CD4-positive, alpha-beta memory T cell (primary cell): ENCODE measurements around the gene CPEB1. TPM values are rescaled to one million over a fixed set of nuclear protein-coding genes. Genes with fewer than 3 reads are reported as not detected.
A peak's percentile ranks its signal among the peaks of the same experiment; 100 is the strongest.

ENCODE experiments used
- CTCF ChIA-PET: fragments of 350-600 bp; sonication (Branson Sonifier 250); formaldehyde crosslinking; loops from one replicate; lab custom pipeline; 2021; ENCODE audit warnings: inconsistent platforms; ENCODE audit not compliant: partially characterized antibody; lab: Charles Lee
- POLR2A ChIA-PET: fragments of 350-600 bp; sonication (Branson Sonifier 250); formaldehyde crosslinking; loops from one replicate; lab custom pipeline; 2021; ENCODE audit not compliant: partially characterized antibody; lab: Charles Lee
- DNase-seq, 5 donors: peaks; one replicate each; pipeline versions ENCODE4 v3.0.0 to v3.0.0-alpha.2; 2020 to 2022; ENCODE audit warnings: mixed read lengths in 1 of 5
- H3K27ac ChIP-seq: one replicate; pipeline ENCODE4 v1.7.0; 2013; ENCODE audit warnings: low read depth, low read length
- H3K27me3 ChIP-seq: 2 replicates; pipeline ENCODE4 v1.7.0; 2013; ENCODE audit warnings: mild to moderate bottlenecking, low read length, moderate library complexity; ENCODE audit not compliant: insufficient read depth
- H3K36me3 ChIP-seq: 2 replicates; pipeline ENCODE4 v1.7.0; 2013; ENCODE audit warnings: mild to moderate bottlenecking, low read length, moderate library complexity; ENCODE audit not compliant: insufficient read depth
- H3K4me1 ChIP-seq: 2 replicates; pipeline ENCODE4 v1.7.0; 2013; ENCODE audit warnings: mild to moderate bottlenecking, low read length, moderate library complexity; ENCODE audit not compliant: insufficient read depth
- H3K4me3 ChIP-seq, 2 donors: one replicate each; pipeline ENCODE4 v1.7.0; 2013; ENCODE audit warnings: low read length in 2 of 2, mild to moderate bottlenecking in 1 of 2
- H3K9me3 ChIP-seq, 2 donors: one replicate each; pipeline ENCODE4 v1.7.0; 2013; ENCODE audit warnings: low read length in 2 of 2, control low read depth in 1 of 2; ENCODE audit not compliant: control insufficient read depth in 1 of 2
- H3K27ac Mint-ChIP-seq, 7 donors: one replicate each; pipeline ENCODE4 v1.8.0; 2020 to 2021; ENCODE audit warnings: mixed read lengths in 7 of 7, mild to moderate bottlenecking in 6 of 7, inconsistent platforms in 3 of 7, moderate library complexity in 3 of 7
- H3K27me3 Mint-ChIP-seq, 2 donors: one replicate each; pipeline ENCODE4 v1.8.0; 2020 to 2021; ENCODE audit warnings: mixed read lengths in 2 of 2
- H3K36me3 Mint-ChIP-seq, 2 donors: one replicate each; pipeline ENCODE4 v1.8.0; 2020 to 2021; ENCODE audit warnings: mixed read lengths in 2 of 2, inconsistent platforms in 1 of 2, mild to moderate bottlenecking in 1 of 2
- H3K4me1 Mint-ChIP-seq, 4 donors: one replicate each; pipeline ENCODE4 v1.8.0; 2020 to 2021; ENCODE audit warnings: mixed read lengths in 4 of 4, mild to moderate bottlenecking in 1 of 4
- H3K4me3 Mint-ChIP-seq, 8 donors: one replicate each; pipeline ENCODE4 v1.8.0; 2020 to 2021; ENCODE audit warnings: mixed read lengths in 8 of 8, mild to moderate bottlenecking in 7 of 8, moderate library complexity in 6 of 8, inconsistent platforms in 3 of 8
- H3K9me3 Mint-ChIP-seq, 8 donors: one replicate each; pipeline ENCODE4 v1.8.0; 2020 to 2021; ENCODE audit warnings: mixed read lengths in 8 of 8, mild to moderate bottlenecking in 5 of 8, inconsistent platforms in 3 of 8, moderate library complexity in 1 of 8
- intact Hi-C: fragments of 100-400 bp; cut with micrococcal nuclease; formaldehyde crosslinking; loops from one replicate; pipeline ENCODE4 v1.15.1; 2023
- polyA plus RNA-seq, 2 donors: library from polyadenylated mRNA; unstranded; fragments of 300-500 nt; fragmentation: Illumina TruSeq; gene quantifications; one replicate each; pipeline ENCODE4 v1.2.3, GENCODE V29; 2021
- total RNA-seq, 2 experiments: library from RNA; stranded (reverse); gene quantifications; one replicate each; pipeline ENCODE4 v1.2.3, GENCODE V29; 2021

CPEB1 gene
- total and polyA plus RNA-seq, 4 experiments from 2014 or later = 0.17 to 0.55 (median 0.38) TPM

DNA sequence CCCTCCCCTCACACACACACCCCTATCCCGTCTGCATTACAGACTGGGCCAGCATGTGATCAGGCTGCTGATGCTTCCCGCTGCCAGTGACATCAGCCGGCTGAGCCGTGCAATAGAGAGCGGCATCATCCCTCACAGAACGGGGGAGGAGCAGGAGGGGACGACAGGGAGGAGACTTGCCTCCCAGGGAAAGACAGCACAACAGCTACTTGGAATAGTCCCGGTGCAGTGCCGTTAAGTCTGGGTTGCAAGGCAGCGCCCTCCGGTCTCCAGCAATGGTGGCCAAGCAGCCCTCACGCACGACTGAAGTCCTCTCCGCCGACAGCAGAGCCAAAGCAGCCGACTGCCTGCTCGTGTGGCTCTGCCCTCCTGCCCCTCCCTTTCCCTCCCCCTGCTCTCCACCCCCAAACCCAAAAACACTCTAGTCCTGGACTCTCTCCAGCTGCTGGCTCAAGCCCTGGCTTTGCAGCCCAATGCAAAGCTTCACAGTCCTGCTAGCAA, 75.4 kb downstream of the CPEB1 start:
- H3K27ac Mint-ChIP-seq = no peak overlapping the region
- Histone ChIP-seq H3K27me3 (peaks cover 9% of the 10 kb centered on the region), H3K4me3 (no peak overlapping the region), H3K36me3 (no peaks in the 10 kb centered on the region), H3K9me3 (no peaks in the 10 kb centered on the region), H3K27ac (no peak overlapping the region), H3K4me1 (no peaks in the 10 kb centered on the region)
- intact Hi-C loops = no loop called here
- H3K4me1 Mint-ChIP-seq = peaks cover 0 to 1% (median 0%) of the 10 kb centered on the region in 4 donors
- ChIA-PET POLR2A (no interaction called here), CTCF (no interaction called here)
- no peaks in the 10 kb centered on the region for H3K9me3 Mint-ChIP-seq
- H3K4me3 Mint-ChIP-seq = peak overlapping the region in 4 of 8 donors; percentile 5 to 59 (median 17)
- peaks cover 18 to 25% of the 10 kb centered on the region in 2 donors for H3K27me3 Mint-ChIP-seq
- no peak for DNase-seq
- no peaks in the 10 kb centered on the region for H3K36me3 Mint-ChIP-seq

DNA sequence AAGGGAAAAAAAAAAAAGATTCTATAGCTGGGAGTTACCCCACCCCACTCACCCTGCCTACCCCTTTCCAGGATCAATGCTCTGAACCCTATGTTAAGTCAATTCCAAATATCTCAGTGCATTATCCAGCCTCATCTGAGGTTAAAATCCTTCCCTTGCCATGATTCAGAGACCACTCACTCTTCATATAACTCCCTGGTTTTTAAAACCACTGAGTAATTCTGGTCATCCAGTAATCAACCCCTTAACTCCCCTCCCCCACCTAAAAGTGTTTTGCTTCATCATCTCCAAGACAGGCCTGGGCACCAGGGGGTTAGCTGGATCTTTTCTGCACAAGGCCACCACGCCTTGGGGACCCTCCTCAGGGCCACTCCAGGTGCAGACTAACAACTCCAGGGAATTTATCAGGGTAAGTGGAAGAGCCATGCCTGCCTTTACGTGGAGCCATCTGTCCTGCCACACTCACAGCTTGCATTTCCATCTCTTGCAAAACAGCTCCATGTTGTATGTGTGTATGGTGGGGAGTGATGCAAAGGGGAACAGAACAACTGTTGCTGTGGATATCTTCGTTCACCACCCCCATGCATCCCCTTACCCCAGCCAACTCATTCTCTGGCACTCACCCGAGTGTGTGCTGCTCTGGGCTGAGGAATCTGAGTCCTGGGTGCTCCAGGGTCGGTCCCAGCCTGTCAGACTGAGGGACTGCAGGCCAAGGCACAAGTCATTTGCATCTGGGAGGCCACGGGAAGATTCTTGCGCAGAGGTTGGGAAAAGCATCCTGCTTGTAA, 76.2 kb downstream of the CPEB1 start:
- DNase-seq = no peak
- no peaks in the 10 kb centered on the region for H3K36me3 Mint-ChIP-seq
- Histone ChIP-seq H3K9me3 (no peaks in the 10 kb centered on the region), H3K4me3 (no peak overlapping the region), H3K36me3 (no peaks in the 10 kb centered on the region), H3K4me1 (no peaks in the 10 kb centered on the region), H3K27me3 (peaks cover 9% of the 10 kb centered on the region), H3K27ac (no peak overlapping the region)
- peaks cover 21 to 28% of the 10 kb centered on the region in 2 donors for H3K27me3 Mint-ChIP-seq
- POLR2A ChIA-PET = no interaction called here
- no peak overlapping the region for H3K4me3 Mint-ChIP-seq
- H3K27ac Mint-ChIP-seq = no peak overlapping the region
- intact Hi-C loops = no loop called here
- H3K9me3 Mint-ChIP-seq = no peaks in the 10 kb centered on the region
- CTCF ChIA-PET = no interaction called here
- peaks cover 0 to 1% (median 0%) of the 10 kb centered on the region in 4 donors for H3K4me1 Mint-ChIP-seq

DNA sequence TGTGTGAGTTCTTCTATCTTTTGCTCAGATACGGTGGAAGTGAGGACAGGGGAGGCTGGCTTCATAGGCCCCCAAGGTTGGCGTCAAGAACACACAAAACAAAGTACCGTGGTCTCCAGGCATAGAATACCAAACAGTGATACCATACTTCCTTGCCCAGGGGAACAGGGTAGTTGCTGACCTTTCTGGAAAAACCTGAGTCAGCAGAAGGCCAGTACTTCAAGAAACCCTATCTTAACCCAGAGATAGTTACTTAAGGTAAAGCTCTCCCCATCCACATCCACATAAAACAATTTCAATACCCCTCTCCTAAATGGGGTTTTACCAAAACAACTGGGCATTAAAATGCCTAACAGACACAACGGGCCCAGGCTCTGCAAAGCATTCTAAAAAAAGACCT, 77.3 kb downstream of the CPEB1 start:
- H3K27ac Mint-ChIP-seq = no peak overlapping the region
- H3K4me1 Mint-ChIP-seq = peaks cover 0 to 1% (median 0%) of the 10 kb centered on the region in 4 donors
- peaks cover 15 to 23% of the 10 kb centered on the region in 2 donors for H3K27me3 Mint-ChIP-seq
- Histone ChIP-seq H3K27me3 (peaks cover 9% of the 10 kb centered on the region), H3K4me1 (no peaks in the 10 kb centered on the region), H3K4me3 (no peak overlapping the region), H3K9me3 (no peaks in the 10 kb centered on the region), H3K27ac (no peak overlapping the region), H3K36me3 (no peaks in the 10 kb centered on the region)
- no peak overlapping the region for H3K4me3 Mint-ChIP-seq
- no peaks in the 10 kb centered on the region for H3K9me3 Mint-ChIP-seq
- intact Hi-C loops = no loop called here
- ChIA-PET POLR2A (no interaction called here), CTCF (no interaction called here)
- no peaks in the 10 kb centered on the region for H3K36me3 Mint-ChIP-seq
- no peak for DNase-seq

DNA sequence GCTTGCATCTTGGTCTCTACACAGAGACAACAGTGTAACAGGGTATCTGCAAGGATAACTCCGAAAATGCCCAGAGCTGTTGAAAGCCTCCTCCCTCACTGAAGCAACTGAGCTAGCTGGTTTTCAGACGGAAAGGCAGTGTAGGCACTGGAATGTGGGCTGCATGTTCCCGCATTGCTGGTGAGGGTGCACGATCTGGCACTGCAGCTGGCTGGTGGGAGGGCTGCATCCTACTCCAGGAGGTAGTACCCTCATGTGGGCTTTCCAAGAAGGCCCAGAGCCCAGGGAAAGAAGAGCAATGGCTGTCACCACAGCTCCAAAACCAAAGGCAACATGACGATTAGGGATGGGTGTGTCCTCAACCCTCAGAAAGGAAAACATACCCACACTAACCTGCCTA, 78.2 kb downstream of the CPEB1 start:
- Histone ChIP-seq H3K36me3 (no peaks in the 10 kb centered on the region), H3K27me3 (peaks cover 7% of the 10 kb centered on the region), H3K4me3 (no peak overlapping the region), H3K9me3 (no peaks in the 10 kb centered on the region), H3K27ac (no peak overlapping the region), H3K4me1 (no peaks in the 10 kb centered on the region)
- Mint-ChIP-seq H3K9me3 (no peaks in the 10 kb centered on the region), H3K4me1 (peaks cover 0 to 1% (median 0%) of the 10 kb centered on the region in 4 donors), H3K4me3 (no peak overlapping the region), H3K36me3 (no peaks in the 10 kb centered on the region), H3K27ac (no peak overlapping the region), H3K27me3 (peaks cover 15 to 23% of the 10 kb centered on the region in 2 donors)
- no peak for DNase-seq
- ChIA-PET POLR2A (no interaction called here), CTCF (no interaction called here)
- intact Hi-C loops = no loop called here

DNA sequence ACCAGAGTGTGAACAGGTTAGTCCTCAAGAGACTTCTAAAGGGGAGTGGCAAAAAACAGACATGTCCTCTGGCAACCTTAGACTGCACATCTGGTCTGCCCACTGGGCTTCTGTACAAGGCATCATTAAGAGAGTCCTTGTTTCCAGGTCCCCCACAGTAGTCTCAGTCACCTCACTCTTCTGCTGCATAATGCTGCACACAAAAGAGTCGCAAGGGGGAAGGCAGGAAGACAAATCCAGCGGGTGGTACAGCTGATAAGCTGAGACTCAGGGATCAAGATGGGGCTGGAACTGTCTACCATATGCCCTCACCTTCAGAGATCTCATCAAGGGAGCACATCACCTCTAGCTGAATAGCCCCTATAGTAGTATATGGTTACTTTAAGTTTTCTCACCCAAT, 79.5 kb downstream of the CPEB1 start:
- intact Hi-C loops = no loop called here
- Mint-ChIP-seq H3K4me3 (no peak overlapping the region), H3K4me1 (no peaks in the 10 kb centered on the region), H3K27ac (no peak overlapping the region), H3K9me3 (no peaks in the 10 kb centered on the region), H3K27me3 (peaks cover 7 to 17% of the 10 kb centered on the region in 2 donors), H3K36me3 (no peaks in the 10 kb centered on the region)
- POLR2A ChIA-PET = no interaction called here
- no peak overlapping the region for H3K27ac ChIP-seq
- H3K36me3 ChIP-seq = no peaks in the 10 kb centered on the region
- DNase-seq = no peak
- no peaks in the 10 kb centered on the region for H3K9me3 ChIP-seq
- no peak overlapping the region for H3K4me3 ChIP-seq
- H3K27me3 ChIP-seq = peaks cover 4% of the 10 kb centered on the region
- H3K4me1 ChIP-seq = no peaks in the 10 kb centered on the region
- CTCF ChIA-PET = no interaction called here

DNA sequence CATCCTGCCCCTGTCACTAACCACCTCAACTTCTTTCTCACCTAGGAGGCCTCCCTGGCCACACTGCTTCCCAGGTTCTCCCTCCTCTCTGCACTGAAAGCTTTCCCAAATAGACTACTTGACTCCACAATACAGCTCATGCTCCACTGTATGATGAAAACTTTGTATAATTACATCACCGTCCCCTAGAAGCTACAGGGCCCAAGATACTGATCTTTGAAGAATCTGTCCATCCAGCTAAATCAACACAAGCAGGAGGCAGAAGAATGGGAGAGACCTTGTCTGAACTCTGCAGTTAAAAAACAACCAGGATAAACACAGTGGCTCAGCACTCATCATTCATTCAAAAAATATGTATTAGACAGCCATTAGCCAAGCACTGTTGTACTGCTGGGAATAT, 80.5 kb downstream of the CPEB1 start:
- DNase-seq = no peak

DNA sequence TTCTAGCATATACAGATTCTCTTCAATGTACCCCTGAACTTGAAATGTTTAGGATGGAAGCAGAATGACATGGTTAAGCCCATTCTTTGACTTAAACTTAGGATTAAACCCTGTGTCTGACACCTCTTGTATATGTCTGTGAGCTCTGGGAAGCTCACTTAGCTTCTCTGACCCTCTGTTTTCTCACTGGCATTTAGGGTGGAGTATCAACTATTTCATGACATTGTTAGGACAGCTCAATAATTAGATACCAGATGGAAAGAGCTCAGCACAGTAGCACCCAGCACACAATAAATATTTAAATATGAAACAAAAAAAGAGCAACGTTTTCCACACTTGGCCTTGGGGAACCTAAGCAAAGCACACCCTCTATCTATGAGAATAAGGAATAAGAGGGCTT, 88.7 kb downstream of the CPEB1 start:
- ChIA-PET CTCF (no interaction called here), POLR2A (no interaction called here)
- Mint-ChIP-seq H3K27ac (no peak overlapping the region), H3K27me3 (peaks cover 0 to 4% of the 10 kb centered on the region in 2 donors), H3K36me3 (no peaks in the 10 kb centered on the region), H3K4me1 (no peaks in the 10 kb centered on the region), H3K9me3 (no peaks in the 10 kb centered on the region), H3K4me3 (no peak overlapping the region)
- Histone ChIP-seq H3K27me3 (no peaks in the 10 kb centered on the region), H3K4me3 (no peak overlapping the region), H3K4me1 (no peaks in the 10 kb centered on the region), H3K27ac (no peak overlapping the region), H3K9me3 (no peaks in the 10 kb centered on the region), H3K36me3 (no peaks in the 10 kb centered on the region)
- intact Hi-C loops = no loop called here
- DNase-seq = no peak

More for the DNA sequence above, 80.5 kb downstream of the CPEB1 start:
- H3K4me3 ChIP-seq = no peak overlapping the region
- no peak overlapping the region for H3K27ac ChIP-seq
- ChIA-PET CTCF (no interaction called here), POLR2A (no interaction called here)
- Mint-ChIP-seq H3K27ac (no peak overlapping the region), H3K27me3 (peaks cover 3 to 11% of the 10 kb centered on the region in 2 donors), H3K9me3 (no peaks in the 10 kb centered on the region), H3K4me3 (no peak overlapping the region), H3K4me1 (no peaks in the 10 kb centered on the region), H3K36me3 (no peaks in the 10 kb centered on the region)
- no peaks in the 10 kb centered on the region for H3K4me1 ChIP-seq
- no peaks in the 10 kb centered on the region for H3K27me3 ChIP-seq
- no peaks in the 10 kb centered on the region for H3K9me3 ChIP-seq
- intact Hi-C loops = no loop called here
- H3K36me3 ChIP-seq = no peaks in the 10 kb centered on the region
